ENCODE measurements around the gene RAB6A.

RAB6A gene

DNA sequence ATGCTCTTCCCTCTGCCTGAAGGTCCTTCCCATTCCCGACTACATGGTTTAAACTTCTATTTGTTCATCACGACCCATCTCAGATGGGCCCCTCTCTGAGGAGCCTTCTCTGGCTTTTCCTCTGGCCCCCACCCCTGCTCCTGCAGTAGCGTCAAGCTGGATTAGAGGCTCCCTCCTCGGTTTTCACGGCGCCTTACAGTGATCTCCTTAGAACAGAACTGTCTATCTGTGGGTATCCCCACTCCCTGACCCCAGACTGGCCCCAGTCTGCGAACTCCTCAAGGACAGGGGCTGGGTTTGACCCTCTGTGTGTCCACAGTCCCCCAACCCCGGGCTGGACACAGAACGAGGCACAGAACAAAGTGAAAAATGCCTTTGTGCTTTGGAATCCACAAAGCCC, 111.7 kb downstream of the RAB6A start:
- H3K4me1 ChIP-seq (ENCODE audit: control insufficient read depth, low read length): peaks cover 31% of the 10 kb centered on the region
- no peaks in the 10 kb centered on the region for H3K79me2 ChIP-seq (ENCODE audit: control insufficient read depth, low read length)
- H4K20me1 ChIP-seq (ENCODE audit: control insufficient read depth, insufficient read depth, low read depth, low read length): no peaks in the 10 kb centered on the region
- H3K9me3 ChIP-seq (ENCODE audit: control insufficient read depth, insufficient read depth, low read length): no peaks in the 10 kb centered on the region
- H3K27ac ChIP-seq (ENCODE audit: low read depth, low read length): no peak overlapping the region
- no peak overlapping the region for H3K4me3 ChIP-seq (ENCODE audit: low read length)
- H3F3A ChIP-seq (ENCODE audit: control insufficient read depth, insufficient read depth): no peaks in the 10 kb centered on the region
- H3K4me2 ChIP-seq (ENCODE audit: low read length): peak overlapping the region; percentile 38
- no peaks in the 10 kb centered on the region for H3K9me2 ChIP-seq (replicated peaks; ENCODE audit: control insufficient read depth, low read length)
- H3K36me3 ChIP-seq (ENCODE audit: control insufficient read depth, low read length): no peaks in the 10 kb centered on the region
- TF ChIP-seq, protein P1, sequence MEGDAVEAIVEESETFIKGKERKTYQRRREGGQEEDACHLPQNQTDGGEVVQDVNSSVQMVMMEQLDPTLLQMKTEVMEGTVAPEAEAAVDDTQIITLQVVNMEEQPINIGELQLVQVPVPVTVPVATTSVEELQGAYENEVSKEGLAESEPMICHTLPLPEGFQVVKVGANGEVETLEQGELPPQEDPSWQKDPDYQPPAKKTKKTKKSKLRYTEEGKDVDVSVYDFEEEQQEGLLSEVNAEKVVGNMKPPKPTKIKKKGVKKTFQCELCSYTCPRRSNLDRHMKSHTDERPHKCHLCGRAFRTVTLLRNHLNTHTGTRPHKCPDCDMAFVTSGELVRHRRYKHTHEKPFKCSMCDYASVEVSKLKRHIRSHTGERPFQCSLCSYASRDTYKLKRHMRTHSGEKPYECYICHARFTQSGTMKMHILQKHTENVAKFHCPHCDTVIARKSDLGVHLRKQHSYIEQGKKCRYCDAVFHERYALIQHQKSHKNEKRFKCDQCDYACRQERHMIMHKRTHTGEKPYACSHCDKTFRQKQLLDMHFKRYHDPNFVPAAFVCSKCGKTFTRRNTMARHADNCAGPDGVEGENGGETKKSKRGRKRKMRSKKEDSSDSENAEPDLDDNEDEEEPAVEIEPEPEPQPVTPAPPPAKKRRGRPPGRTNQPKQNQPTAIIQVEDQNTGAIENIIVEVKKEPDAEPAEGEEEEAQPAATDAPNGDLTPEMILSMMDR (IDR thresholded peaks at IDR 0.05; ENCODE audit: low read depth, low read length, poor library complexity, severe bottlenecking): no peak
- no peak for TF ChIP-seq EZH2phosphoT487 (IDR thresholded peaks at IDR 0.05; ENCODE audit: borderline replicate concordance, low read length)
- H3K27me3 ChIP-seq (ENCODE audit: control insufficient read depth, low read length): peaks cover 15% of the 10 kb centered on the region

DNA sequence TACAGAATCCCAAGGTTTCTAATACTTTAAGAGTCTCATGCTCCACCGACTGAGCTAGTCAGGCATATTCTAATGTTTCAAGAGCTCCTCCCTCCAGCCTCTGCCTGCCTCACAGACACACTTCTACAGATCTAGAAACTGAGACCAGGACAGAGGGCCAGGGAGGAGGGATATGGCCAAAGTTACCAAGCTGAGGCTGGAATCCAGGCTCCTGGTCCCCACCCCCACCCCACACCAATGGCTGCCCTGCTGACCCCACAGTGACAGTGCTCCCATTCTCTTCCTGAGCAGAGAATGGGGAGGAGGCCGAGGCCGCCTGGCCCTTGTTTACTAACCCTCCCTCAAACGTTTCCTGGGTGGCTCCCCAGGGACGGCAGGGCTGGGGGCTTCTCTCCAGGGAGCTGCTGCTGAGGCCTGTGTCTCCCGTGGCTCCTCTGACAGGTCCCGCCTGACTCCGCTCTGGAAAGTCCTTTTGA, 112.3 kb downstream of the RAB6A start:
- Histone ChIP-seq H3K9me2 (replicated peaks; ENCODE audit: control insufficient read depth, low read length) (no peaks in the 10 kb centered on the region), H3K4me2 (ENCODE audit: low read length) (peak overlapping the region; percentile 38), H3K4me3 (ENCODE audit: low read length) (no peak overlapping the region), H3K79me2 (ENCODE audit: control insufficient read depth, low read length) (no peaks in the 10 kb centered on the region), H4K20me1 (ENCODE audit: control insufficient read depth, insufficient read depth, low read depth, low read length) (no peaks in the 10 kb centered on the region), H3K27ac (ENCODE audit: low read depth, low read length) (no peak overlapping the region), H3K9me3 (ENCODE audit: control insufficient read depth, insufficient read depth, low read length) (no peaks in the 10 kb centered on the region), H3F3A (ENCODE audit: control insufficient read depth, insufficient read depth) (no peaks in the 10 kb centered on the region), H3K27me3 (ENCODE audit: control insufficient read depth, low read length) (peaks cover 15% of the 10 kb centered on the region), H3K36me3 (ENCODE audit: control insufficient read depth, low read length) (no peaks in the 10 kb centered on the region), H3K4me1 (ENCODE audit: control insufficient read depth, low read length) (peaks cover 31% of the 10 kb centered on the region)
- TF ChIP-seq EZH2phosphoT487 (IDR thresholded peaks at IDR 0.05; ENCODE audit: borderline replicate concordance, low read length): no peak
- TF ChIP-seq, protein P1 (IDR thresholded peaks at IDR 0.05; ENCODE audit: low read depth, low read length, poor library complexity, severe bottlenecking): no peak

DNA sequence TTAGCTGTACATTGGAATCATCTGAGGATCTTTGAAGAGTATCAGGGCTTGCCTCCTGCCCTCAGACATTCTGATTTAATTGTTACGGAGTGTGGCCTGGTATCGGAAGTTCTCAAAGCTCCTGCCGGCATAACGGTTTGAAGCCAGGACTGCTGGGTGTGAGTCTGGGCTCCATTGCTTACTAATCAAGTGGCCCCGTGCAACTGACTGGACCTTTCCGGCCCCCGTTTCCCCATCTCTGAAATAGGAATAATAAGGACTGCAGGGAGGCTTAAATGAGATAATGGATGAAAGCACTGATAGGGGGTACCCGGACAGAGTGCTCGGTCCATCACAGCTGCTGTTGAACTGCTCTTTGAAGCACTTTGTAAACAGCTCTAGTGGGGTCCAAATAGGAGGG, 112.8 kb downstream of the RAB6A start:
- Histone ChIP-seq H3K27ac (ENCODE audit: low read depth, low read length) (no peak overlapping the region), H3F3A (ENCODE audit: control insufficient read depth, insufficient read depth) (no peaks in the 10 kb centered on the region), H3K9me2 (replicated peaks; ENCODE audit: control insufficient read depth, low read length) (no peaks in the 10 kb centered on the region), H3K9me3 (ENCODE audit: control insufficient read depth, insufficient read depth, low read length) (no peaks in the 10 kb centered on the region), H3K36me3 (ENCODE audit: control insufficient read depth, low read length) (no peaks in the 10 kb centered on the region), H3K4me2 (ENCODE audit: low read length) (peak overlapping the region; percentile 67), H4K20me1 (ENCODE audit: control insufficient read depth, insufficient read depth, low read depth, low read length) (no peaks in the 10 kb centered on the region), H3K4me1 (ENCODE audit: control insufficient read depth, low read length) (peaks cover 31% of the 10 kb centered on the region), H3K79me2 (ENCODE audit: control insufficient read depth, low read length) (no peaks in the 10 kb centered on the region), H3K4me3 (ENCODE audit: low read length) (peak overlapping the region; percentile 56), H3K27me3 (ENCODE audit: control insufficient read depth, low read length) (peaks cover 15% of the 10 kb centered on the region)
- TF ChIP-seq, protein P1 (IDR thresholded peaks at IDR 0.05; ENCODE audit: low read depth, low read length, poor library complexity, severe bottlenecking): no peak
- no peak for TF ChIP-seq EZH2phosphoT487 (IDR thresholded peaks at IDR 0.05; ENCODE audit: borderline replicate concordance, low read length)
